Keratinocyte (primary cell): ENCODE measurements around the gene ZER1. TPM values are rescaled to one million over a fixed set of nuclear protein-coding genes. Genes with fewer than 3 reads are reported as not detected.

Source experiments
- DNase-seq: peaks from one replicate; pipeline ENCODE4 v3.0.0-alpha.2; 2011; ENCODE audit warnings: low read depth, missing footprints, low spot score
- FAIRE-seq: peaks from 2 replicates; lab custom pipeline; 2011; peaks lifted over from hg19 to GRCh38; lab: Jason Lieb, UNC
- H2AFZ ChIP-seq: 2 replicates; pipeline ENCODE4 v1.6.0; 2012; ENCODE audit warnings: low read length, control low read depth, inconsistent platforms; ENCODE audit not compliant: control insufficient read depth
- H3K27ac ChIP-seq: 2 replicates; pipeline ENCODE4 v1.5.1; 2011; ENCODE audit warnings: low read length; ENCODE audit not compliant: control insufficient read depth, insufficient read depth
- H3K27me3 ChIP-seq: 3 replicates; pipeline ENCODE4 v1.6.0; 2011; ENCODE audit warnings: low read length; ENCODE audit not compliant: control insufficient read depth, insufficient read depth; ENCODE audit errors: extremely low read depth
- H3K36me3 ChIP-seq, 2 experiments: 2 replicates in 1 of 2; 3 replicates in 1 of 2; pipeline ENCODE4 v1.5.1; 2011; ENCODE audit warnings: low read length in 2 of 2, mild to moderate bottlenecking in 1 of 2; ENCODE audit not compliant: control insufficient read depth in 2 of 2, insufficient read depth in 2 of 2; ENCODE audit errors: extremely low read depth in 1 of 2
- H3K4me1 ChIP-seq: 3 replicates; pipeline ENCODE4 v1.5.1; 2011; ENCODE audit warnings: low read length; ENCODE audit not compliant: control insufficient read depth, insufficient read depth; ENCODE audit errors: extremely low read depth
- H3K4me2 ChIP-seq: 3 replicates; pipeline ENCODE4 v1.6.0; 2011; ENCODE audit warnings: low read depth, low read length; ENCODE audit not compliant: control insufficient read depth, insufficient read depth; ENCODE audit errors: extremely low read depth
- H3K4me3 ChIP-seq, 3 experiments: fragments of 200-600 bp in 1 of 3; sonication (generic) in 1 of 3; 2 replicates in 2 of 3; 3 replicates in 1 of 3; pipeline ENCODE4 v1.5.1; 2011 to 2016; ENCODE audit warnings: low read length in 3 of 3, mild to moderate bottlenecking in 3 of 3, control low read depth in 2 of 3, inconsistent platforms in 1 of 3, low read depth in 1 of 3, mixed read lengths in 1 of 3, mixed run types in 1 of 3, moderate library complexity in 1 of 3; ENCODE audit not compliant: control insufficient read depth in 2 of 3, insufficient read depth in 2 of 3; ENCODE audit errors: extremely low read depth in 1 of 3
- H3K79me2 ChIP-seq: 2 replicates; pipeline ENCODE4 v1.6.0; 2012; ENCODE audit warnings: low read length; ENCODE audit not compliant: control insufficient read depth, insufficient read depth
- H3K9ac ChIP-seq: 3 replicates; pipeline ENCODE4 v1.6.0; 2011; ENCODE audit warnings: low read length; ENCODE audit not compliant: control insufficient read depth, insufficient read depth; ENCODE audit errors: extremely low read depth
- H3K9me1 ChIP-seq: 3 replicates; pipeline ENCODE4 v1.6.0; 2011; ENCODE audit warnings: low read length; ENCODE audit not compliant: control insufficient read depth, insufficient read depth; ENCODE audit errors: extremely low read depth
- H3K9me3 ChIP-seq: 2 replicates; pipeline ENCODE4 v1.5.1; 2012; ENCODE audit warnings: low read depth, low read length; ENCODE audit not compliant: control insufficient read depth
- H4K20me1 ChIP-seq: 3 replicates; pipeline ENCODE4 v1.6.0; 2011; ENCODE audit warnings: low read length; ENCODE audit not compliant: control insufficient read depth, insufficient read depth; ENCODE audit errors: extremely low read depth
- CTCF ChIP-seq, 3 experiments: IDR thresholded peaks in 1 of 3; conservative IDR thresholded peaks in 1 of 3; optimal IDR thresholded peaks in 1 of 3; 2 replicates in 2 of 3; 3 replicates in 1 of 3; pipeline versions ENCODE3 to v1.5.1; 2011; ENCODE audit warnings: low read length in 3 of 3, mild to moderate bottlenecking in 3 of 3, moderate library complexity in 2 of 3, control low read depth in 1 of 3, inconsistent platforms in 1 of 3; ENCODE audit not compliant: insufficient read depth in 2 of 3; ENCODE audit errors: extremely low read depth in 1 of 3
- EZH2 ChIP-seq: IDR thresholded peaks from one replicate; pipeline ENCODE4 v1.6.1; 2012; ENCODE audit warnings: inconsistent platforms, mild to moderate bottlenecking, low read length, moderate library complexity
- dilution Hi-C: fragments of 300-500 bp; cut with MboI; formaldehyde crosslinking; loops from one replicate; pipeline ENCODE4 v1.7.0; 2020; ENCODE audit warnings: low sequenced_read_pairs; ENCODE audit not compliant: extremely low pct_ligation_motif_present
- polyA plus RNA-seq, 5 experiments: library from polyadenylated mRNA; depleted of rRNA in 3 of 5; stranded (reverse) in 3 of 5; stranded (forward) in 1 of 5; unstranded in 1 of 5; fragments of >200 nt; gene quantifications; 1 replicate in 1 of 5; 2 replicates in 3 of 5; 3 replicates in 1 of 5; pipeline versions ENCODE4 v1.2.1 to v1.2.3, GENCODE V29; 2011 to 2012; ENCODE audit warnings: missing spikeins in 2 of 5, low read depth in 1 of 5, low replicate concordance in 1 of 5

The ZER1 gene
- polyA plus RNA-seq, 1 donor (not counting 4 experiments of a cell fraction or from before 2014, with no cell fraction given), result 14.9 TPM

GRCh38 chr9:128723866-128724743 lies 47.6 kb downstream of the ZER1 start, which contains the start of gene ZDHHC12:
Gene ZDHHC12, minus strand, starts transcription at chr9:128724127. Its CDS starts 34 bp downstream, at chr9:128724093.
- no peaks in the 10 kb centered on the region for H3K9me3 ChIP-seq
- no peaks in the 10 kb centered on the region for H3K27me3 ChIP-seq
- peak within 1 kb of the TSS; percentile 68 for H3K27ac ChIP-seq
- no peaks in the 10 kb centered on the region for H3K9me1 ChIP-seq
- no peaks in the 10 kb centered on the region for H4K20me1 ChIP-seq
- H3K79me2 ChIP-seq, result peaks cover 11% of the 10 kb centered on the region
- peak within 1 kb of the TSS; percentile 89 for H2AFZ ChIP-seq
- peak within 1 kb of the TSS; percentile 60 to 93 (median 90) for H3K4me3 ChIP-seq
- dilution Hi-C loops, result no loop called here
- peak within 1 kb of the TSS; percentile 82 for H3K9ac ChIP-seq
- H3K4me2 ChIP-seq, result peak within 1 kb of the TSS; percentile 91
- TF ChIP-seq CTCF (optimal IDR thresholded peaks at IDR 0.05 in 1 of 3, IDR thresholded peaks at IDR 0.05 in 1 of 3, conservative IDR thresholded peaks at IDR 0.05 in 1 of 3; ENCODE audit: extremely low read depth in 1 of 3, insufficient read depth in 2 of 3, low read length in 3 of 3), result no peak
- no peak for TF ChIP-seq EZH2
- H3K36me3 ChIP-seq, result peaks cover 6% of the 10 kb centered on the region in 2 experiments
- DNase-seq, result peak; percentile 87
- H3K4me1 ChIP-seq, result peaks cover 13% of the 10 kb centered on the region
- FAIRE-seq, result peak; percentile 67

- peaks cover 11% of the 10 kb centered on the region for H3K79me2 ChIP-seq
- H3K4me3 ChIP-seq, result peak overlapping the region; percentile 60 to 93 (median 90)
- no peaks in the 10 kb centered on the region for H3K27me3 ChIP-seq
- peak overlapping the region; percentile 89 for H2AFZ ChIP-seq
- DNase-seq (no peak), FAIRE-seq (peak; percentile 41)
- no peaks in the 10 kb centered on the region for H3K9me1 ChIP-seq
- H3K4me1 ChIP-seq, result peaks cover 13% of the 10 kb centered on the region
- dilution Hi-C loops, result no loop called here
- peak overlapping the region; percentile 68 for H3K27ac ChIP-seq
- peaks cover 6% of the 10 kb centered on the region in 2 experiments for H3K36me3 ChIP-seq
- peak overlapping the region; percentile 91 for H3K4me2 ChIP-seq
- H3K9ac ChIP-seq, result peak overlapping the region; percentile 82
- no peaks in the 10 kb centered on the region for H4K20me1 ChIP-seq
- no peak for TF ChIP-seq EZH2
- TF ChIP-seq CTCF (optimal IDR thresholded peaks at IDR 0.05 in 1 of 3, IDR thresholded peaks at IDR 0.05 in 1 of 3, conservative IDR thresholded peaks at IDR 0.05 in 1 of 3; ENCODE audit: extremely low read depth in 1 of 3, insufficient read depth in 2 of 3, low read length in 3 of 3), result no peak
- no peaks in the 10 kb centered on the region for H3K9me3 ChIP-seq
Measured at GRCh38 chr9:128723352-128723865, 48.3 kb downstream of the ZER1 start.
